HuH-7.5 (cell line): ENCODE measurements around the gene NAV2.
"Not testable (repeated sequence)": the region's sequence is repeated elsewhere in the genome, so short reads cannot be mapped to it uniquely, and the experiment has no call there.

Experiments used
- DNase-seq: peaks from one replicate; pipeline ENCODE4 v3.0.0; 2011; ENCODE audit warnings: low spot score

Gene NAV2

GRCh38 chr11:20005747-20006146 is 293.1 kb downstream of the NAV2 start:
- no peak for DNase-seq

GRCh38 chr11:20006618-20007017 is 294.0 kb downstream of the NAV2 start:
- DNase-seq, result not testable (repeated sequence)

DNA sequence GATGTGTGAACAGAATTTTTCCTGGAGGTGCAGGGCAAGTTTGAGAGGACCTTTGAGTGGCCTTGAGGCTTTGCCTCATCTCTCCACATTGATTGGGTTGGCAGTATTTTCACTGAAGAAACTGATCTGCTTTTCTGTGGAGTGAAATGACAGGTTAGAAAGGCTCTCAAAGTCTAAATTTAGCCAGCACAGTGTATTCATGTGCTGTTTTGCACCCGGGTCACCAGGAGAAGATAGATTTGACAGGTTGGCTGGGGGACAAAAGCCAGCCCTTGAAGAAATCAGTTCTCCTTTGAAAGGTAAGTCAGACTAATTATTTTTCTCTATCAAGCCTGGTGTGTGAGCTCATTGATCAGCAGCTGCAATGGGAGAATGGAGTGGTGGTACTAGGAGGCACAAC is 294.7 kb downstream of the NAV2 start:
- no peak for DNase-seq

- DNase-seq, result no peak
Observed at GRCh38 chr11:20008190-20008870, 295.7 kb downstream of the NAV2 start.

DNA sequence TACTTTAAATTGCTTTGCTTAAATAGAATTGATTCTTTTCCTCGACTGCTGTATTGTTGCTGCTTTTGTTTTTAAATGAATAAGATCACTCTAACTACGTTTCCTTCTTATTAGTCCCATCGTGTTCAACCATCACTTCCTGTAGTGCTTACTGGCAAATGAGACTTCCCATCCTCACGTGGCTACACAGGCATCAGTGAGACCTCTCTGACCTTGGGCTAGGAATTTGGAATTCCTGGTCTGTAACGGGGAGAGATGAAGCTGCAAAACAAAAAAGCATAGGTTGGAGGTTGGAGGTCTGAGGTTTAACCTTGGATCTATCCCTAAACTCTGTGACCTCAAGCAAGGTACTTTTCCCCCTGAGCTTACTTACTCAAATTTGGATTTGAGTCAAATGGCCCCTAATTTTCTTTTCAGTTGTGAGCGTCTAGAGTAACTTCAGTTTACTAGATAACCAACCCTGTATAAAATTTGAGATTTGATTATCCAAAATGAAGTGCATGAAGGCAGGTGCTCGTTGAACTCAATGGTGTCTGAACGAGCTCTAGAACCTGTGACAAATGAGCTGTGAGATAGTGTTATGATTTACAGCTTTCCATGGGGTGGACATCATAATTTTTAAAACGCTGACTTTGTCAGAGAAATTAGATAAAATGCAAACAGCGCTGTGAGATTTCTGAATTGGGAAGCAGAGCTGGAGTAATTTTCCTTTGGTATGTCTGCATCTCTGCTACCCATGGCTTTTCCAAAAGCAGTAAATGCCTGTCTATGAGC is 296.4 kb downstream of the NAV2 start:
- DNase-seq, result no peak

DNA sequence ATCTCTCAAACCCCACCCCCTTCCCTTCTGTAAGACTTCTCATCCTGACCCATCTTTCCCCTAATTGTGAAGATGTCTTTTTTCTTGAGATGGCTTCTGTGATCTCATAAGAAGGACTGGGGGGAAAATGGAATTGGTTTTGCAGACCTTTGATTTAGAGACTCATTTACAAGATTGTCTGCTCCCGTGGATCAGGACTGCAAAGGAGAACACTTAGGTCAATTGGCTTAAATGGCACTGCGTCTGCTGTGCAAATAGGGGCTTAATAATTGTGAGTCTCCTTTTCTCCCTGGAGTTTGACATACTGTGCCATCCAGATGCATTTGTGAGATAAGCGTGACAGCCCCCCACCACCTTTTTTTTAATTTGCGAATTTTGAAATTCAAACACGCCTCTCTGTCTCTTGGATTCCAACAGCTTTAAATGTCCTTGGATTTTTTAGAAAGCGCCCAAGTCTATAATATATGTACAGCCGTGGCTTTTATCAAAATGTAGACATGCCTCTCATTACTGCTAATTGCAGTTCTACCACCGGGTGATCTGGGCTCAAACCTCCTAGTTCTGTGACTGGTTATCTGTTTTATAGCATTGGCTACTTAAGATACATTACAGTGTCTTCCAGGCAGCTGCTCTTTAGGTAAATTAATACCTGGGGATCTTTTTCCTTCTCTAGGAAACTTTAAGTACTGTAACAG is 297.7 kb downstream of the NAV2 start:
- no peak for DNase-seq

DNA sequence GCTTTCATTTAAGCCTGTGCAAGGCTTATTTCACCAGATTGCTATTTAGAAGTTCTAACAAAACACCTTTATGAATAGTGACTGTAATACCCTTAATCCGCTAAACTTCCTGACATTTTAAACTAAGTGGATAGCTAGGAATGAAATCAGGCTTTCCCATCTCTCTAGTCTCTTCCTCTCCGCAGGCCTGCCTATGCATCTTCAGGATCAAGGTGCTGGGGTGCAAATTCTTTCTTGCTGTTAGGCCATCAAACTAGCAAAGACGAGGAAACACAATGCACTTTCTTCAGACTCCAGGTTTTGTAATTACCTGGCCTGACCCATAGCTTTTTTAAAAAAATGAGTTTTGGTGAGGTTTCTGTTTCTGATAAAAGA is 298.2 kb downstream of the NAV2 start:
- DNase-seq, result no peak

DNA sequence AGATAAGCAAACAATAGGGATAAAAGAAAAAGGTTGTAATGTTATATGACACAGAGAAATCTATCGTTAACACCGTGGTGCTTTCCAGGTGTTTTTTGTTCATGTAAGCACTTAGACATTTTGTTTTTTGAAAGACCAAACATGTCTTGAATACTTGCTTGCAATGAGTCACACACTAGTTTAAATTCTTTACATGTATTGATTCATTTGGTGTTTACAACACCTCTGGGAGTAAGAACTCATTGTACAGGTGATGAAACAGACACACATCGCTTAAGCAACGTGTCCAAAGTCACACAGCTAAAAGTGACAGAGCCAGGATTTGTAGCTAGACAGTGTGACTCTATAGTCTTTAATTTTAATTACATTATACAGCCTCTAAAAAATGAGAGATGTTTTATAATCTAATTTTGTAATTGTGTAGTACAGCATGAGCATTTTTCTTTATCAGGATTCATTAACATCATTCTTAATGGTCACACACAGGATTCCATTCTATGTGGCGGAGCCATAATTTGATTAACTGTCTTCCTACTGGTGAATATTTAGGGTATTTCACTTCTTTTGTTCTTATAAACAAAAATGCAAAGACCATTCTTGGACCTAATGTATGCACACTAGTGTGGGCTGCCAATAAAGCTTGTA is 298.8 kb downstream of the NAV2 start:
- no peak for DNase-seq

DNA sequence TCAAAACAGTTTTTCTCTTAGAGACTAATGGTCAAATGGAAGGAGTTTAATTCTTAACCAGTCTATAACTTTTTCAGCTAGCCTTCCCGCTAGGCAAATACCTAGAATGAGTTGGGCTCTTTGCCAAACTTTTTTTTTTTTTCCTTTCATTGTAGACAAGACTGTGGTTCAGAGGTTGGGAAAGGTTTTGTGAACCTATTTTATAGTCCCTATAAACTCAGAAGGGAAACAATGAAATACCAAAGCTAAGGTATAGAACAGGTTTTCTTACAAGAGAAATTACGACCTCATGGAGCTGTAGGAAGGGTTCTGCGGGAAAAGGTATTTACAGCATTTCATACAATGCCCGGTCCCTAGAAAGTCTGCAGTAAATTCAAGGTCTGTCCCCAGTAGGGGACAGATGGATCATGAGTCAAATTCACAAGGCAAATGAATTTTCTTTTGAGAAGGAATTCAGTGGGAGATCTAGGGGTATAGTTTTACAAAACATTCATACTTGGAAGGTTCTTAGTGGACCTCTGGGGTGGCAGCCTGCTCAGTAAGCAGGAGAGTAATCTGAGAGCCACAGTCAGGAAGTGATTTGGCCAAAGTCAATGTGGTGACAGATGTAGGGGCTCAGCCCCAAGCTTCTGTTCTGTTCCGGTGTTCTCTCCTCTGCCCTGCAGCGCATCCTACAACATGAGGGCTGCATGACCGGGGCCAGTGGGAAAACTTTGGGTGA is 300.9 kb downstream of the NAV2 start:
- no peak for DNase-seq

- no peak for DNase-seq
Observed at GRCh38 chr11:20014067-20014402, 301.4 kb downstream of the NAV2 start.

- no peak for DNase-seq
Observed at GRCh38 chr11:20015101-20015500, 302.5 kb downstream of the NAV2 start.

DNA sequence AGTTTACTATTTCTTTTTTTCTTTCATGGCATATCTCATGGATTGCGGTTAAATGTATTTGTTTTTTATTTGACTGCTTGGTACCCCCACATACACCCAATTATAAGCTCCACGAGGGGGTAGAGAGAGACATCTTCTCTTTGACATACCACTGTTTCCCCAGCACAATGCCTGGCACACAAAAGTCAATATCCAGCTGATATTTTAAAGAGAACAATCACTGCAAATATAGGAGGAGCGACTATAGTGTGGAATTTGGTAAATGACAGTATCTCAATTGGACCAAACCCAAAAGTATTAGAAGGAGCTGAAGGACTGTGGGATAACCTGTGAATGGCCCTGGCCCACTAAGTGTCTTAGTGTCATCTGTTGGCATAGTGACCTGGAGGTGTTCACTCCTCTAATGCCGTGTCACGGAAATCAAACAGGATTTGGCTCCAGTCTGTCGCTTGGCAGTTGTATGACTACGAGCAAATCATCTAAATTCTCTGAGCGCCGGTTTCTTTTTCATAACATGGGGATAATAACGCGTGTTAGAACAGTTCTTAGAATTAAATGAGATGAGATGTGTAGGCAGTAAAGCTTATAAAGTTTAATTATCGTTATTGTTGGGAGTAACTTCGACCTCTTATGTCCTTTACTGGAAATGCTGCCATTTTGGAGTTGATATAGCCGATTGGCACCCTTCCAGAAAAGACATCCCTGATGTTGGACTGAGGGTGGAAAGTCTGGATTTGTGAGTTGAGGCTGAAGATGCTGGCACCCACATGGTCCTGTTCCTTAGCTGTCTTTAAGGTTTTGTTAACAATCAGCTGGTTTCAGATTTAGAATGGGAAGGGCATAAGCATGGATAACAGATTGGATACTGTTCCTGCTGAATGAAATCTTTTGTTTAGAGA is 303.1 kb downstream of the NAV2 start:
- DNase-seq, result no peak

GRCh38 chr11:20016526-20016925 is 303.9 kb downstream of the NAV2 start:
- no peak for DNase-seq

GRCh38 chr11:20017320-20017719 is 304.7 kb downstream of the NAV2 start:
- DNase-seq, result no peak

DNA sequence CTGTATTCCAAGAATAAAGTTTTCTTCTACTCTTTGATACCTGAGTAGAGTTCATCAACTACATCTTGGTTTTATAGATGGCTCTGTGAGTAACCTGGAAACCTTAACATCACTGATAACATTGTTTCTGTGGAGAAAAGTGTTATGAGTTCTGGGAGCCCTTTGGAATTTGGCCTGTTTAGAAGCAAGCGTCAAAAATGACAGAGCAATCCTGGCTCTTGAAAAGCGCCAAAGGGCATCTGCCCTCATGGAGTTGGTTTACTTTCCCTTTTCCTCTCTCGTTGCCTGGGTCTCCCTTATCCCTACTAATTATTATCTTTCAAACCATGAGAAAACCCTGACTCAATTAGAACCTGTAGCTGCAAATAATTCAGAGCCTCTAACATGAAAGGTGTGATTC is 307.6 kb downstream of the NAV2 start:
- no peak for DNase-seq

GRCh38 chr11:20020716-20021115 is 308.1 kb downstream of the NAV2 start:
- DNase-seq, result no peak

- no peak for DNase-seq
Observed at GRCh38 chr11:20021212-20021611, 308.6 kb downstream of the NAV2 start.

- DNase-seq, result no peak
Observed at GRCh38 chr11:20021771-20022362, 309.2 kb downstream of the NAV2 start.

GRCh38 chr11:20022363-20023081 is 309.9 kb downstream of the NAV2 start:
- DNase-seq, result no peak

GRCh38 chr11:20023082-20023426 is 310.4 kb downstream of the NAV2 start:
- no peak for DNase-seq
